Choroid plexus epithelial cell (primary cell): ENCODE results near the gene NEIL1.
"Not testable (repeated sequence)": the region's sequence is repeated elsewhere in the genome, so short reads cannot be mapped to it uniquely, and the experiment has no call there.

ENCODE experiments used
- DNase-seq: peaks from one replicate; pipeline ENCODE4 v3.0.0-alpha.2; 2010; ENCODE audit warnings: low read depth
- H3K4me3 ChIP-seq: 2 replicates; pipeline ENCODE4 v1.5.1; 2011; ENCODE audit warnings: low read depth, mild to moderate bottlenecking, control low read depth, low read length, moderate library complexity
- CTCF ChIP-seq: conservative IDR thresholded peaks from 2 replicates; pipeline ENCODE4 v1.5.1; 2011; ENCODE audit warnings: low read depth, mild to moderate bottlenecking, control low read depth, inconsistent platforms, low read length, moderate library complexity

The NEIL1 gene

GRCh38 chr15:75346796-75347221 lies at the start of gene NEIL1:
Gene NEIL1, plus strand, starts transcription at chr15:75347039. Its CDS starts 1,867 bp downstream, at chr15:75348906.
- H3K4me3 ChIP-seq, result peak within 1 kb of the TSS; percentile 71
- TF ChIP-seq CTCF, result no peak
- no peak for DNase-seq

- not testable (repeated sequence) for DNase-seq
Observed at GRCh38 chr15:75298541-75299310, 48.1 kb upstream of the NEIL1 start.

GRCh38 chr15:75299311-75299688 lies 47.5 kb upstream of the NEIL1 start:
- H3K4me3 ChIP-seq, DNase-seq: not testable (repeated sequence)
- peak; percentile 43 for TF ChIP-seq CTCF

More at GRCh38 chr15:75298541-75299310, 48.1 kb upstream of the NEIL1 start:
- H3K4me3 ChIP-seq, result not testable (repeated sequence)

- not testable (repeated sequence) for DNase-seq, H3K4me3 ChIP-seq
Observed at GRCh38 chr15:75300026-75300425, 46.8 kb upstream of the NEIL1 start.

- DNase-seq, result no peak
- H3K4me3 ChIP-seq, result no peak overlapping the region
- TF ChIP-seq CTCF, result no peak
Observed at GRCh38 chr15:75302318-75302717, 44.5 kb upstream of the NEIL1 start.

GRCh38 chr15:75302753-75303152 lies 44.1 kb upstream of the NEIL1 start:
- DNase-seq, H3K4me3 ChIP-seq: not testable (repeated sequence)

- DNase-seq, result no peak
- no peak overlapping the region for H3K4me3 ChIP-seq
- no peak for TF ChIP-seq CTCF
Observed at GRCh38 chr15:75306188-75306587, 40.7 kb upstream of the NEIL1 start.

- peak; percentile 65 for TF ChIP-seq CTCF
- peak; percentile 47 for DNase-seq
- H3K4me3 ChIP-seq, result no peak overlapping the region
Observed at GRCh38 chr15:75307778-75308390, 39.0 kb upstream of the NEIL1 start.
